Activated naive CD4-positive, alpha-beta T cell treated with anti-CD3 and anti-CD28 coated beads for 36 hours (primary cell): ENCODE results near the gene LHFPL2. TPM values are rescaled to one million over a fixed set of nuclear protein-coding genes. Genes with fewer than 3 reads are reported as not detected.

Source experiments
- CTCF ChIA-PET: fragments of 350-600 bp; sonication (Branson Sonifier 250); formaldehyde crosslinking; loops from one replicate; lab custom pipeline; 2021; ENCODE audit warnings: antibody characterized with exemption; lab: Charles Lee
- DNase-seq: peaks from one replicate; pipeline ENCODE4 v3.0.0-alpha.2; 2020
- H3K27ac Mint-ChIP-seq: one replicate; pipeline ENCODE4 v1.8.0; 2021; ENCODE audit warnings: mild to moderate bottlenecking, mixed read lengths
- H3K27me3 Mint-ChIP-seq: one replicate; pipeline ENCODE4 v1.8.0; 2021; ENCODE audit warnings: low read depth, mixed read lengths
- H3K36me3 Mint-ChIP-seq: one replicate; pipeline ENCODE4 v1.8.0; 2021; ENCODE audit warnings: low read depth, mixed read lengths
- H3K4me1 Mint-ChIP-seq: one replicate; pipeline ENCODE4 v1.8.0; 2021; ENCODE audit warnings: low read depth, mixed read lengths
- H3K4me3 Mint-ChIP-seq: one replicate; pipeline ENCODE4 v1.8.0; 2021; ENCODE audit warnings: mild to moderate bottlenecking, moderate library complexity, mixed read lengths
- H3K9me3 Mint-ChIP-seq: one replicate; pipeline ENCODE4 v1.8.0; 2021; ENCODE audit warnings: mixed read lengths
- intact Hi-C: fragments of 100-400 bp; cut with micrococcal nuclease; formaldehyde crosslinking; loops from one replicate; pipeline ENCODE4 v1.15.1; 2023
- total RNA-seq, 2 experiments: library from RNA; stranded (reverse); gene quantifications; one replicate each; pipeline ENCODE4 v1.2.3, GENCODE V29; 2021

Gene LHFPL2
- total RNA-seq, 2 experiments from 2014 or later = not detected

DNA sequence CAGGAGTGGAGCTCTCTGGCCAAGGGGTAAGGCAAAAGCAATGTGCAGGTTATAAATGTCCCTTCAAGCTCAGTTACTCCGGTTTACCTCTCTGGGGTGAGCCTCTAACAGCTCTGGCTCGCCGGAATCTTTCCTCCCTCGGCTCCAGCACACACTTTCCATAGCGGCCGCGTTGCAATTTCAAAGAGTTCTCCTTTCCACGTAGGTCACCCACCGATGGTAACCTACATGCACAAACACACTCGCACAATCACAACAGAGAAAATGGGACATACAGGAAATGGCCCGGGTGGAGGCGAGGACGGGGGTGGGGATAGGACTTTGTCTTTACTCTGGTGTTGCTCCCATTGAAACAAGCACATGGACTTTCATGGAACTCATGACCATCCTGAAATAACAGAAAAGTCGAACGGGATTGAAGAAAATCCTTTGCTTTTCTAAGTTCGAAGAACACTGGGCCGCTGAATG, 1.2 kb downstream of the LHFPL2 start:
- intact Hi-C loops = no loop called here
- H3K27me3 Mint-ChIP-seq = peaks cover 50% of the 10 kb centered on the region
- DNase-seq = peak; percentile 18
- CTCF ChIA-PET = no interaction called here
- H3K4me3 Mint-ChIP-seq = peak overlapping the region; percentile 64
- H3K27ac Mint-ChIP-seq = no peak overlapping the region
- no peaks in the 10 kb centered on the region for H3K36me3 Mint-ChIP-seq
- H3K9me3 Mint-ChIP-seq = no peaks in the 10 kb centered on the region
- peaks cover 10% of the 10 kb centered on the region for H3K4me1 Mint-ChIP-seq

- H3K27me3 Mint-ChIP-seq = peaks cover 43% of the 10 kb centered on the region
- H3K36me3 Mint-ChIP-seq = no peaks in the 10 kb centered on the region
- no peak overlapping the region for H3K27ac Mint-ChIP-seq
- no peak overlapping the region for H3K4me3 Mint-ChIP-seq
- H3K9me3 Mint-ChIP-seq = no peaks in the 10 kb centered on the region
- intact Hi-C loops = no loop called here
- peaks cover 10% of the 10 kb centered on the region for H3K4me1 Mint-ChIP-seq
- DNase-seq = no peak
- CTCF ChIA-PET = interaction anchor here (0.7 kb wide), 1 partner anchor 831 kb away, joined by 3 read pairs; no protein-coding TSS in a partner anchor
Observed at GRCh38 chr5:78644741-78645300, 3.8 kb downstream of the LHFPL2 start.

DNA sequence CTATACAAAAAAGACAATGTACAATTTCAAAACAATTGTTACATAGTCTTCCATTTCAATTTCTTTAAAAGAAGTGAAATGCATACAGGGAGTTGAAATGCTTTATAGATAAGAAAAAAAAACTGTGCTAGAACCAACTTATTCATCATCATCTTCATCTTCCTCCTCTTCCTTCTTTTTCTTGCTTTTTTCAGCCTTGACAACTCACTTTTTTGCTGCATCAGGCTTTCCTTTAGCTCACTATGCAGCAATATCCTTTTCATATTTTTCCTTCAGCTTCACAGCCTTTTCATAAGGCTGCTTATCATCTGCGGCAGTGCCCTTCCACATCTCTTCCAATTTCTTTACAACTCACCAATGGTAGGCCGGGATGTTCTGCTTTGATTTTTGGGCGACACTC, 4.4 kb downstream of the LHFPL2 start:
- CTCF ChIA-PET = no interaction called here
- Mint-ChIP-seq H3K27me3 (peaks cover 42% of the 10 kb centered on the region), H3K27ac (no peak overlapping the region), H3K4me3 (no peak overlapping the region), H3K36me3 (no peaks in the 10 kb centered on the region), H3K9me3 (no peaks in the 10 kb centered on the region), H3K4me1 (peaks cover 10% of the 10 kb centered on the region)
- no peak for DNase-seq
- intact Hi-C loops = no loop called here

DNA sequence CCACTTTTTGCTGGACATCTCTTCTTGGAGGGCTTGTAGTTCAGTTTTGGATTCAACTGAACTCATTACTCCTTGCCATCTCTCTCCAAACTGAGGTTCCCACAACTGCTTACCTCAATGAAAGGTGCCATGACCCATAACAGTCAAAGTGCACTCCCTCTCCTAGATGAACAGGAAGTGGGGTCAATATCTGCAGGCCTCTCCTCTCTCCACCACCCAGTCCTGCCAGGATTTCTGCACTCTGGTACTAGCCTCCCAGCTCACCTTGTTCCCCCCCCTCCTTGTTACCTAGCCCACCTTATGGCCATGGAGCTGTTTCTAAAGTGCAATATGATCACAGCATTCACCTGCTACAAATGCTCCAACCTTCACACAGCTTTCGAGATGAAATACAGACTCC, 5.9 kb downstream of the LHFPL2 start:
- DNase-seq = no peak
- Mint-ChIP-seq H3K27me3 (peaks cover 41% of the 10 kb centered on the region), H3K4me3 (no peak overlapping the region), H3K9me3 (no peaks in the 10 kb centered on the region), H3K27ac (no peak overlapping the region), H3K36me3 (no peaks in the 10 kb centered on the region), H3K4me1 (peaks cover 10% of the 10 kb centered on the region)
- CTCF ChIA-PET = interaction anchor here (0.5 kb wide), 1 partner anchor 21 kb away, joined by 3 read pairs; no protein-coding TSS in a partner anchor
- intact Hi-C loops = no loop called here

GRCh38 chr5:78640662-78641474, 7.7 kb downstream of the LHFPL2 start:
- no peak for DNase-seq
- no peak overlapping the region for H3K27ac Mint-ChIP-seq
- CTCF ChIA-PET = interaction anchor here (1.0 kb wide), 1 partner anchor 50 kb away, joined by 4 read pairs; no protein-coding TSS in a partner anchor
- no peaks in the 10 kb centered on the region for H3K9me3 Mint-ChIP-seq
- no peak overlapping the region for H3K4me3 Mint-ChIP-seq
- intact Hi-C loops = no loop called here
- peaks cover 28% of the 10 kb centered on the region for H3K27me3 Mint-ChIP-seq
- no peaks in the 10 kb centered on the region for H3K36me3 Mint-ChIP-seq
- no peaks in the 10 kb centered on the region for H3K4me1 Mint-ChIP-seq

- Mint-ChIP-seq H3K9me3 (no peaks in the 10 kb centered on the region), H3K27me3 (peaks cover 22% of the 10 kb centered on the region), H3K4me3 (no peak overlapping the region), H3K4me1 (no peaks in the 10 kb centered on the region), H3K36me3 (no peaks in the 10 kb centered on the region), H3K27ac (no peak overlapping the region)
- intact Hi-C loops = no loop called here
- no peak for DNase-seq
- CTCF ChIA-PET = no interaction called here
Observed at GRCh38 chr5:78639791-78640190, 8.8 kb downstream of the LHFPL2 start.

DNA sequence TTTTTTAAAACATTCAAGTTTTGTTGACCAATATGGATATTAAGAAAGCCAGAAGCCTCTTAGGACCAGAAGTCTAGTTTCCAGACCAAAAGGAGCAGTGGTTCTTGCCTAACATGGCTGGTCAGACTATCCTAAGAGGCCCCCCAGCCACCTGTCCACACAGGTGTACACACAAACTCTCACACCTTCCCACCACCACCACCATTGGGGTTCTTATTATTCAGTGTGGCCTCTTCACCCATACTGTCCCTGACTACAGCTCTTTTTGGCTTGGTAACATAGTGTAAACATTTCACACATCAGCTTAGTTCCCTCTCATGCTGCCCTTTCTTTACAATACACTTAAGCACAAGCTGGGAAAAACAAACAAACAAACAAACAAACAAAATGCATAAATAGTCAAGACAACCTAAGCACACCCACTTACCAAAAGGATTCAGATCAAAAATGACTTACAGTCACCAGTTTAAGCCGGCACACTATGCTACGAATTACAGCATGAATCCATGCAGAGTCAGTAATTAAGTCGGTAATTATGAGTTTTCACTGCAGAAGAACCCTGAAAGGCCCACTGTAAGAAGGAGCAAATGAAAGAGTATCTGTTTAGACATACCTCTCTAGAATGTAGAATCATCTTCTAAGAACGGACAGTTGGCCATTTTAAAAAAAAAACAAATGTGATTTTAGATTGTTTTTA, 9.5 kb downstream of the LHFPL2 start:
- Mint-ChIP-seq H3K9me3 (no peaks in the 10 kb centered on the region), H3K4me3 (no peak overlapping the region), H3K27me3 (peaks cover 16% of the 10 kb centered on the region), H3K27ac (no peak overlapping the region), H3K36me3 (no peaks in the 10 kb centered on the region), H3K4me1 (no peaks in the 10 kb centered on the region)
- DNase-seq = no peak
- intact Hi-C loops = no loop called here
- CTCF ChIA-PET = no interaction called here

DNA sequence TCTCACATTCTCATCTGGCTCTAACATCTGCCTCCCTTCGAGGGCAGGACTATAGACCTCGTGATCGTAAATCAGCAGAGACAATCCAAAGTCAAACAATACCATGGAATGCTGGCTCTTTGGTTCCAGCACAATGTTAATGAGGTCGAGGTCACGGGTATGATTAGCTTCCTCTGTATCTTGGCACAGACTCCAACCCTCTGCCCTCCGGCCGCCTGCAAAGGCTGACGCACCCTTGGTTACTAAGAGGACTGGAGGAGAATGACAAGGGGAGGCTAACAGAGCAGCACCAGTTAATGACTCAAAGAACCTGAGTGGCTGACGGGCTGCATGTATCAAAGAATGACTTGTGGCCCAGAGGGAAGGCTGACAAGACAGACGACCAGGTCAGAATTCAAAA, 10.1 kb downstream of the LHFPL2 start:
- CTCF ChIA-PET = no interaction called here
- H3K4me1 Mint-ChIP-seq = no peaks in the 10 kb centered on the region
- H3K36me3 Mint-ChIP-seq = no peaks in the 10 kb centered on the region
- H3K27ac Mint-ChIP-seq = no peak overlapping the region
- H3K9me3 Mint-ChIP-seq = no peaks in the 10 kb centered on the region
- peaks cover 15% of the 10 kb centered on the region for H3K27me3 Mint-ChIP-seq
- no peak for DNase-seq
- H3K4me3 Mint-ChIP-seq = no peak overlapping the region
- intact Hi-C loops = no loop called here

DNA sequence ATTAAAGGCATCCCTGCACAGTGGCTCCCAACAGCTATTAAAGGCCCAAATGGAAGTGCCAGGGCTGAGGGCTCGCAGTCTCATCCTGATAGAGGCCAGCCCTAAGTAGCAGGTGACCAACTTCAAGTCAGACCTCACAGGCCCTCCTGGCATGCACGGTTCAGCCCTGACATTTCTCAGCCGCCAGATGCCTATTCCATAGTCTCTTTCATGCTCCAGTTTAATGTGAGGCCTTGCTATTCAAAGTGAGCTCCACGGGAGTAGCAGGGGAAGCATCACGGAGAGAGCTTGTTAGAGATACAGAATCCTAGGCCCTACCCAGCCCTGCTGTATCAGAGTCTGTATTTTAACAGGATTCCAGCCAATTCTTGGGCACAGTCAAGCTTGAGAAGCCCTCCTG, 11.1 kb downstream of the LHFPL2 start:
- CTCF ChIA-PET = interaction anchor here (0.6 to 1.1 kb wide), 2 partner anchors 29 to 496 kb away, joined by 3 read pairs; no protein-coding TSS in a partner anchor
- no peak for DNase-seq
- H3K9me3 Mint-ChIP-seq = no peaks in the 10 kb centered on the region
- no peak overlapping the region for H3K27ac Mint-ChIP-seq
- H3K4me1 Mint-ChIP-seq = no peaks in the 10 kb centered on the region
- H3K4me3 Mint-ChIP-seq = no peak overlapping the region
- peaks cover 11% of the 10 kb centered on the region for H3K27me3 Mint-ChIP-seq
- intact Hi-C loops = no loop called here
- no peaks in the 10 kb centered on the region for H3K36me3 Mint-ChIP-seq

DNA sequence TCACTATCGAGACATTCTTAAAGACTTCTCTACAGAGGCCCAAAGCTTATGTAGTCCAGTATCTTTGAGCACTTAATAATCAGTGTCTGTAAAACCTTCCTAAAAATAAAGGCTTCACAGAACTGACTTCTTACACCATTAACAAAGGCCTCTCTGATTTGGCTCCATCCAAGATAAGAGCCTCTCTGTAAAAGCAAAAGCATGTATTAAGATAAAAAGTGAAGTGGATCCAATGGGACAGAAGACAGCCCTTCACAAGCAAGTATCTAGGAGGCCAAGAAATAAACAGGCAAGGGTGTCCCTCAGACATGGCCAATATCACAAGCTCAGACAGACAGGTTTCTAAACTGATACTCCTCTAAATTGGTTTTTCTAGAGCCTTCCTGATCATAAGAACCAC, 11.9 kb downstream of the LHFPL2 start:
- intact Hi-C loops = no loop called here
- peaks cover 7% of the 10 kb centered on the region for H3K27me3 Mint-ChIP-seq

DNA sequence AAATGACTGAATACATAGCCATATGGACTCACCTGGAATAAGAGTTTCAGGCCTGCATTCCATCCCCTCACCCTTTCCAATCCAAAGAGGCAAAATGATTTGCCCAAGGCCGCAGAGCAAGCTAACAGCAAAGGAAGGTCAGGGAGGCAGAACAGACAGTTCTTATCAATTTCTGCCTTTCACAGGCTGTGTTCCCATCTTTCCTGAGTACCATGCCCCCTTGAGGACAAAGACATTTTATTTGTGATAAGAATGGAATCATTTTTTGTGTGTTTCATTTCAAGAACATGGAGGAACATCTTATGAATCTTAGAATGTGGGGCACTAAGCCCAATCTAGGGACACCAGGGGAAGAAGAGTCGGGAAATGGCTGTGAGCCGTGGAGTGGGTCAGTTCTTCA, 13.9 kb downstream of the LHFPL2 start:
- DNase-seq = no peak
- Mint-ChIP-seq H3K27me3 (peaks cover 9% of the 10 kb centered on the region), H3K9me3 (no peaks in the 10 kb centered on the region), H3K4me1 (no peaks in the 10 kb centered on the region), H3K36me3 (no peaks in the 10 kb centered on the region), H3K27ac (no peak overlapping the region), H3K4me3 (no peak overlapping the region)
- intact Hi-C loops = no loop called here
- CTCF ChIA-PET = no interaction called here

More for the DNA sequence above, 11.9 kb downstream of the LHFPL2 start:
- H3K4me1 Mint-ChIP-seq = no peaks in the 10 kb centered on the region
- no peaks in the 10 kb centered on the region for H3K36me3 Mint-ChIP-seq
- no peak overlapping the region for H3K4me3 Mint-ChIP-seq
- H3K9me3 Mint-ChIP-seq = no peaks in the 10 kb centered on the region
- H3K27ac Mint-ChIP-seq = no peak overlapping the region
- CTCF ChIA-PET = interaction anchor here (0.6 kb wide), 1 partner anchor 28 kb away, joined by 3 read pairs; no protein-coding TSS in a partner anchor
- DNase-seq = no peak

DNA sequence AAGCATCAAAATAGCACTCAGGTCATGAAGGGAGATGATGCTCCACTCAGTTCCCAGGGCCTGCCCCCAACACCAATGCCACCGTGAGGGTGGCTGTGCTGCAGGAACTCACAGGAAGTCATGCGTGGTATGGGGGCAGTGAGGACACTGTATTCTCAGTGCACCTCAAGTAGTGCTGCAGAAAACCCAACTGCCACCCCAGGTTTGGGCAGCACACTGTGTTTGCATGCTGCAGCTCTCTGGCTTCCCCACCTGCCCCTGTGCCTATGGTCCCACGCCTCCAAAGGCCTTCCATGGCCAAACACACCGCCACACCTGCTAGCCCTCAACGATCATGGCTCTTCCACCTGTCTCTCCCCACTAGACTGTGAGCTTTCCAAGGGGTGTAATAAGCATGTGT, 14.3 kb downstream of the LHFPL2 start:
- H3K9me3 Mint-ChIP-seq = no peaks in the 10 kb centered on the region
- H3K27ac Mint-ChIP-seq = no peak overlapping the region
- H3K36me3 Mint-ChIP-seq = no peaks in the 10 kb centered on the region
- DNase-seq = no peak
- intact Hi-C loops = no loop called here
- H3K27me3 Mint-ChIP-seq = peaks cover 8% of the 10 kb centered on the region
- CTCF ChIA-PET = no interaction called here
- H3K4me1 Mint-ChIP-seq = no peaks in the 10 kb centered on the region
- H3K4me3 Mint-ChIP-seq = no peak overlapping the region
